GM19463 (cell line): ENCODE measurements around the gene TIMM44.
"Not testable (repeated sequence)": the region's sequence is repeated elsewhere in the genome, so short reads cannot be mapped to it uniquely, and the experiment has no call there.

ENCODE experiments used
- ATAC-seq: cut with Tn5 transposase; IDR thresholded peaks from one replicate; pipeline ENCODE4 v1.9.1; 2021; ENCODE audit warnings: mild to moderate bottlenecking, moderate library complexity; ENCODE audit not compliant: unreplicated experiment

The TIMM44 gene

DNA sequence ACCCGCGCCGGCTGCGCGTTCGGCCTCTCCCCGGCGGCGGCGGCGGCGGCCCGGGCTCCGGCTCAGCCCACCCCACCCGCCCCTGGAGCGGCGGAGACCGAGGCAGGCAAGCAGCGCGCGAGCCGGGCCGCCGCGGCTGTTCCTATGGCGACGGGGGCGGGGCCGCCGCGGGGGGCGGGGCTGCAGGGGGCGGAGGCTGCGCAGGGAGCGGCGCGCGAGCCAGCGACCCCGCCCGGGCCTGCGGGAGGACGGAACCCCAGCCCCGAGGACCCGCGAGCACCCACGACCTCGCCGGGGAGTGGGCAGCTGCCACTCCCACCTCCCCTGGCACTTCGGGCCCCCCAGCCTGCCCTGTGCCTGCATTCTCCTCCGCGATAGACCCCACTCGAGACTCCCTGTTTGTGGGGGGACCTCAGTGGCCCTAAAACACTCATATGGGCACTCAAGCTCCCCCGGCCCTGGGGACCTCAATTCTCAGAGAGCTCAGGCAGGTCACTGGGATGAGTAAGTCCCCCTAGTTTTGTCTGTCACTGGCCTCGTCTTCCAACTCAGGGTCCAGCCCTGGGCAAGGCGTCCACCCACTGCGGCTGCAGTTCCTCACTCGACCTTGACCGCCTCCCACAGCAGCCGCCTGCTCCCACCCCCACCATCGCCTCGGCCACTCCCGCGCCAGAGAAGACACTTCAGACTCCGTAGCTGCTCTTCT lies 17.3 kb downstream of the TIMM44 start, which contains the start of gene CTXN1:
Gene CTXN1, minus strand, starts transcription at position 115 of the 706 bp plus-strand sequence. CDS start 597 bp downstream, outside the sequence.
- ATAC-seq = peak; percentile 55

DNA sequence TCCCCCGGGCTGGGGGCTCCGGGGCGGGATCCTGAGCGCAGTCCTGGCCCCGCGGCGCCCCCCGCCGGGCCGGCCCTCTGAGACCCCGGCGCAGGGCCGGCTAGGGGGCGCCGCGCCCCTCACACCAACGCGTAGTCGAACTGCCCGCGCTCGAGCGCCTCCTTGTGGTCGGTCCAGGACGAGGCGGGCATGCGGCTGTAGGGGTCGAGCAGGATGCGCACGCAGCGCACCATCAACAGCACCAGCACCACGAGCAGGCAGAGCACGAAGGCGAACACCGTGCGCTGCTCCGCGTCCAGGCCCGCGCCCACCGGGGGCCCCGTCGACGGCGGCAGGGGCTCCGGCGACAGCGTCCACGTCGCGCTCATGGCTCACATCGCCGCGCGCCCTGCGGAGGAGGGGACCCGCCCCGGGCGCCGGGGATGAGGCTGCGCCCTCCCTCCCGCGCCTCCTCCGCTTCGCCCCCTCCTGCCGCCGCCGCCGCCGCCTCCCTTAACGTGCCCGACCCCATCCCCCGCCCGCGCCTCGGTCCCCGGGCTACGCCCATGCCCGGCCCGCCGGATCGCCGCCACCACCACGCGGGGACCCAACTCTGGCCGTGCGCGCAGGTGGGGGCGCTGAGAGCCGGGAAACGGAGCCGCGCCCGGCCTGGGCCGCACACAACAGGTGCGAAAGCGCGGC lies 18.2 kb downstream of the TIMM44 start:
- ATAC-seq = no peak

GRCh38 chr19:7924651-7925170 lies 18.8 kb downstream of the TIMM44 start:
- ATAC-seq = no peak

DNA sequence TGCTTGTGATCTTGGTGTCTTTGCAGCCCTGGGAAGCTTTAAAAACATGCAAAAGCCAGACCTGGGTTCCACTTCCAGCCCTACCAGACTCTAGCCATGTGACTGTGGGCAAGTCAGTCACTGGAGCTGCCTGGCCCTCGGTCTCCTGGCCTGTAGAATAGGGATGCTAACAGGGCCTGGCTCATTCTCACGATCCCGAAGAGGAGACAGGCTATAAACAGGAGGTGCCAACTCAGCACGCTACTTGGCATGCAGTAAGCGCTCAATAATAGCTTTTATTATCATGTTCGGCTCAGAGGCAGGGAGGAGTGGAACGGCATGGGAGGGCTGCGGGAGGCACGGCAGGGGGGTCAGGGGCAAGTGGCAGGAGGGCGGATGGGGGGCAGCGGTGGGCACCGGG lies 19.2 kb downstream of the TIMM44 start:
- no peak for ATAC-seq

- no peak for ATAC-seq
These were observed 19.9 kb downstream of the TIMM44 start for GRCh38 chr19:7923295-7924191.

GRCh38 chr19:7922836-7923195 lies 20.6 kb downstream of the TIMM44 start:
- ATAC-seq = no peak

DNA sequence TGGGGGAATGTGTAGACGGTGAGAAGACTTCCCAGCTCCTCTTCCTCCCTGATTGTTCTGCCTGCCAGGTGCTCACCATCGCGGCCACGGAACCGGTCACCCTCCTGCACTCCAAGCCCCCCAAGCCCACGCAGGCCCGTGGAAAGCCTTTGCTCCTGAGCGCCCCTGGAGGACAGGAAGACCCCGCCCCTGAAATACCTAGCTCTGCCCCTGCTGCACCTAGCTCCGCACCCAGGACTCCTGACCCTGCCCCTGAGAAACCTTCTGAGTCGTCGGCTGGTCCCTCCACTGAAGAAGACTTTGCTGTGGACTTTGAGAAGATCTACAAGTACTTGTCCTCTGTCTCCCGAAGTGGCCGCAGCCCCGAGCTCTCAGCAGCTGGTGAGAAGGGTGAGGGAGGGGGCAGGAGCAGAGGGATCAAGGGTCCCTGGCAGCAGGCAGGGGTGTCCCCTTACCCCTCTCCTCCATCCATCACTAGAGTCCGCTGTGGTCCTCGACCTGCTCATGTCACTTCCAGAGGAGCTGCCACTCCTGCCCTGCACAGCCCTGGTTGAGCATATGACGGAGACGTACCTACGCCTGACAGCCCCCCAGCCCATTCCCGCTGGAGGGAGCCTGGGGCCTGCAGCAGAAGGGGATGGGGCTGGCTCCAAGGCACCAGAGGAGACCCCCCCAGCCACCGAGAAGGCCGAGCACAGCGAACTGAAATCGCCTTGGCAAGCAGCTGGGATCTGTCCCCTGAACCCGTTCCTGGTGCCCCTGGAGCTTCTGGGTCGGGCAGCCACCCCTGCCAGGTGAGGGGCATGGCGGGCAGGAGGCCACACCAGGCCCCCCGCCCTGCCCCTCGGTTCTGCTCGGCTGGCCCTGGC lies 21.3 kb downstream of the TIMM44 start:
- ATAC-seq = no peak

DNA sequence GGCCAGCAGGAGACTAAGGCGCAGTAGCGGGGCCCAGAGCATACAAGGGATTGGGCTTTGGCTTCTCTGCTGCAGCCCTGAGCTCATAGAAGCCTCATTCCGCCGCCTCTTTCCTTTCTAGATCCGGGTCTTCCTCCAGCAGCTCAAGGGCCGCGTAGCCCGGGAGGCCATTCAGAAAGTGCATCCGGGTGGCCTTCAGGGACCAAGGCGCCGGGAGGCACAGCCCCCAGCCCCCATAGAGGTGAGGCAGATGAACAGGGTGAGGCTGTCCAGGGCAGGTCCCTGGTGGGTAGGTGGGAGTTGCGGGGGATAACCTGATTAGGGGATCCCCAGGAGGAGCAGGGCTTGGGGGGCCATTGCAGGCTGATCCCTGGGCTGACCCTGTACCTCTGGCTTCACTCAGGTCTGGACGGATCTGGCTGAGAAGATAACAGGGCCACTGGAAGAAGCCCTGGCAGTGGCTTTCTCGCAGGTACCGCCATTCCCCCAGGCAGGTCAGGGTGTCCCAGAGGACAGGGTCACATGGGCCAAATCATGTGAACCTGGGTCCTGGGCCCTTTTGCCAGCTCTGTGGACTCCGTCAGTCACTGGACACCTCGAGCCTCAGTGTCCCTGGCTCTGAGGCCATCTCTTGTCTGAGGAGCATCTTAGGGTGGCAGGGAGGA lies 22.0 kb downstream of the TIMM44 start:
- no peak for ATAC-seq

- ATAC-seq = peak; percentile 43
These were observed 22.8 kb downstream of the TIMM44 start for GRCh38 chr19:7920519-7921301.

GRCh38 chr19:7919610-7920518 lies 23.6 kb downstream of the TIMM44 start, which contains the start of gene SNAPC2:
Gene SNAPC2, plus strand, starts transcription at chr19:7920338. Its CDS starts 29 bp downstream, at chr19:7920367.
- ATAC-seq = peak; percentile 55

DNA sequence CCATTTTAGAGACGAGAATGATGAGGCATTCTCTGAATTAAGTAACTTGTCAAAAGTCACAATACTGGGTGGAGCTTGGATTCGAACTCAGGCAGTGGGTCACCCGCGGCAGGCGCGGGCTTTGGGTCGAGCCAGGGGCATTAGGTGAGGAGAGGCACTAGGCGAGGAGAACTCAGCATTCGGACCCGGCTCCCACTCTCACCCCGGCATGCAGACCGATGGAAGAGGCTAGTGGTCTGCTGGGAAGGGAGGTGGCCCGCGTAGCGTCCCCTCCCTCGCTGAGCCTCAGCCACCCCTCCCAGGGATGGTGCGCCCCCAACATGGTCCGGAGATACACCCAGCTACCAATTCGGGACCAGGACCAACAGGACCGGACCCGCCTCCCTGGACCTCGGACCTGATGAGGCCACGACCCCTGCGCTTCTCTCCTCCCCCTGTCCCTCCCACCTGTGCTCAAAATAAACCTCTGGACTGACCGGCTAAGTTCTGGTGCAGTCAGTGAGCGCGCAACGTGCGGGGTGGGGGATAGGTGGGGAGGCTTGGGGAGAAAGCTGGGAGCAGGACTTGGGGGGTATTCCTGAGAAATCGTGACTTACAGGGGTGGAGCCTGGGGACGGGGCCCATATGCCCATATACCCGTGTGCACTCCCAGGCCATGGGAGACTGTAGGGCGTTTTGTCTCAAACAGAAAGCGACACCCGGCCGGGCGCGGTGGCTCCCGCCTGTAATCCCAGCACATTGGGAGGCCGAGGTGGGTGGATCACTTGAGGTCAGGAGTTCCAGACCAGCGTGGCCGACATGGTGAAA lies 24.6 kb downstream of the TIMM44 start:
- ATAC-seq = no peak

DNA sequence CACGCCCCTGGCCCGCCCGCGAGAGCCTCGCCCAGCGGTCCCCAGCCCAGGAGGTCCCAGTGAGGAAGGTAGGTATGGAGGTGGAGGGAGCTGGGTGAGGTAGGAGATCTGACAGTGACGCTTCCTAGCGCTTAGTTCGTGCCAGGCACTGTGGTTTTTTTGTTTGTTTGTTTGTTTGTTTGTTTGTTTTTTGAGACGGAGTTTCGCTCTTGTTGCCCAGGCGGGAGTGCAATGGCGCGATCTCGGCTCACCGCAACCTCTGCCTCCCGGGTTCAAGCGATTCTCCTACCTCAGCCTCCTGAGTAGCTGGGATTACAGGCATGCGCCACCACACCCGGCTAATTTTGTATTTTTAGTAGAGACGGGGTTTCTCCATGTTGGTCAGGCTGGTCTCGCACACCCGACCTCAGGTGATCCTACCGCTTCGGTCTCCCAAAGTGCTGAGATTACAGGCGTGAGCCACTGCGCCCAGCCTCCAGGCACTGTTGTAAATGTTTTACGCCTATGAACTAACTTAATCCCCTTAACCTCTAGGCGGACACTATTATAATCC lies 25.3 kb downstream of the TIMM44 start:
- not testable (repeated sequence) for ATAC-seq

DNA sequence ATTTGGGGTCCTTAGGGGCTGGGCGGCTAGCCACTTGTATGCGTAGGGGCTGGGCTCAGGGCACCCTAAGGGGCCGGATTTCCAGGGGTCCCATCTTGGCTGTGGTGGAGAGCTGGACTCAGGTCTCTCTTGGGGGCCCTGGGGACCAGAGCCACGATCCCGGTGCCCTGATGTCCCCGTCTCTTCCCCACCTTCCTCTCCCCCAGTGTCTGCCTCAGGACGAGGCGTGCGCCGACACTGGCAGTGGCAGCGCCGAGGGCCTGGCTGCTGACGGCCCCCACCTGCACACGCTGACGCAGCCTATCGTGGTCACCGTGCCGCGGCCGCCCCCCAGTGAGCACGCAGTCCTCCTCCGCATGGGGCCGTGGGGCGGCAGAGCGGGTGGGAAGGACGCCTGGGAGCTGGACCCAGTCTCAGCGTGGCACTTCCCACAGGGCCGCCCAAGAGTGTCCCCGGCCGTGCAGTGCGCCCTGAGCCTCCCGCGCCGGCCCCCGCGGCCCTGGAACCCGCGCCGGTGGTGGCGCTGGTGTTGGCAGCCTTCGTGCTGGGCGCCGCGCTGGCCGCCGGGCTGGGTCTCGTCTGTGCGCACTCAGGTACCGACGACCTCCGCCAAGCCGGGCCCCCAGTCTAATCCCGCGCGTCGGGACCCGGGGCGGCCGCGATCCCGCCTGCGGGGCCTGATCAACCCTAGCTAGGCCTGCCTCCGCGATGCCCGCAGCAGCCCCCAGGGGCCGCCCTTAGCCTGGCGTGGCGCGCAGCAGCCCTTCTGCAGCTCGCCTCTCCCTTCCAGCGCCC lies 26.0 kb downstream of the TIMM44 start:
- ATAC-seq = no peak

GRCh38 chr19:7916955-7917266 lies 26.6 kb downstream of the TIMM44 start:
- no peak for ATAC-seq

- no peak for ATAC-seq
These were observed 27.1 kb downstream of the TIMM44 start for GRCh38 chr19:7916103-7916954.
